OCI-LY3 (cell line): Measurements from ENCODE around the gene SCYGR7.

Experiments used
- CTCF ChIP-seq: fragments of 200-600, 300-600 bp; sonication (generic); IDR thresholded peaks from 2 replicates; pipeline ENCODE4 v1.5.1; 2014; ENCODE audit warnings: antibody characterized with exemption, low read length, low read depth
- EZH2phosphoT487 ChIP-seq: fragments of 200-600 bp; shearing (Covaris generic); IDR thresholded peaks from 2 replicates; pipeline ENCODE4 v1.6.1; 2018; ENCODE audit warnings: antibody characterized with exemption, mixed run types, low read depth

- TF ChIP-seq CTCF (no peak), EZH2phosphoT487 (no peak)
Measured at GRCh38 chr2:227720680-227721079, 7.5 kb upstream of the SCYGR7 start.
